ENCODE results near the gene SMYD4. TPM values are rescaled to one million over a fixed set of nuclear protein-coding genes. Genes with fewer than 3 reads are reported as not detected.

SMYD4 gene
- total RNA-seq, 1 donor from 2014 or later = 33.5 TPM

DNA sequence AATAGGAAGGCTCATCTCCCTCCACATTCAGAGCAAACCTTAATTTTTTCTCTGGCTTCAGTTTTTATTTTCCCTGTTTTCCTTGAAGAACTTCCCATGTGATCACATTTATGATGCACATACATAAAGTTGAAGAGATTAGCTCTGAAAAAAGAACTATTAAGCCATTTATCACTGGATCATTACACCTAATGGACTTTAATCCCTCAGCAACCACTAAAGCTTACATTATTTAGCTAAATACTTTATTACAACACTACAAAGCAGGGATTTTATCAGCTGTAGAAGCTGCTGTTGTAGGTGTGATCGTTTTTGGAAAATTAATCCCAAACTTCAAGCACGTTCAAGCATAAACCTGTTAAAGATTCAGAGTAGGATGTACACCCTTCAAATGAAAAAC, 21.1 kb downstream of the SMYD4 start:
- TF ChIP-seq, protein P1, sequence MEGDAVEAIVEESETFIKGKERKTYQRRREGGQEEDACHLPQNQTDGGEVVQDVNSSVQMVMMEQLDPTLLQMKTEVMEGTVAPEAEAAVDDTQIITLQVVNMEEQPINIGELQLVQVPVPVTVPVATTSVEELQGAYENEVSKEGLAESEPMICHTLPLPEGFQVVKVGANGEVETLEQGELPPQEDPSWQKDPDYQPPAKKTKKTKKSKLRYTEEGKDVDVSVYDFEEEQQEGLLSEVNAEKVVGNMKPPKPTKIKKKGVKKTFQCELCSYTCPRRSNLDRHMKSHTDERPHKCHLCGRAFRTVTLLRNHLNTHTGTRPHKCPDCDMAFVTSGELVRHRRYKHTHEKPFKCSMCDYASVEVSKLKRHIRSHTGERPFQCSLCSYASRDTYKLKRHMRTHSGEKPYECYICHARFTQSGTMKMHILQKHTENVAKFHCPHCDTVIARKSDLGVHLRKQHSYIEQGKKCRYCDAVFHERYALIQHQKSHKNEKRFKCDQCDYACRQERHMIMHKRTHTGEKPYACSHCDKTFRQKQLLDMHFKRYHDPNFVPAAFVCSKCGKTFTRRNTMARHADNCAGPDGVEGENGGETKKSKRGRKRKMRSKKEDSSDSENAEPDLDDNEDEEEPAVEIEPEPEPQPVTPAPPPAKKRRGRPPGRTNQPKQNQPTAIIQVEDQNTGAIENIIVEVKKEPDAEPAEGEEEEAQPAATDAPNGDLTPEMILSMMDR (IDR thresholded peaks at IDR 0.05; ENCODE audit: unreplicated experiment) = no peak
- DNase-seq (ENCODE audit: low spot score, unreplicated experiment) = no peak
- Mint-ChIP-seq H3K27me3 (no peaks in the 10 kb centered on the region), H3K4me3 (ENCODE audit: low read depth) (no peak overlapping the region), H3K4me1 (ENCODE audit: low read depth) (no peaks in the 10 kb centered on the region), H3K36me3 (ENCODE audit: insufficient read depth) (peaks cover 15% of the 10 kb centered on the region), H3K27ac (no peak overlapping the region), H3K9me3 (ENCODE audit: low read depth) (no peaks in the 10 kb centered on the region)

DNA sequence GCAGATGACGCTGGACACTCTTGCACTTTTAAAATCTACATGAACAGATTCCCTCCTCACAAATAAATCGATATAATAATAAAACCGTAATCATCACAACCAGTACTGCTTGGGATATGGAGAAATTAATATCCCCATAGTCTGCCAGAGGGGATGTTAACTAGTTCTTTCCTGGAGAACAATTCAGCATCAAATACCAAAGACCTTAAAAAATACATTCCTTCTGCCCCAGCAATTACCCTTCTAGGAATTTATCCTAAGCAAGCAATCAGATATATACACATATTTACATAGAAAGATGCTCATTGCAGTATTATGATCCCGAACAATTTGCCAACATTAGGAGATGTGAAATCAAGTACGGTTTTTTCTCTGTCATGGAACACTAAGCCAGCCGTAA, 21.8 kb downstream of the SMYD4 start:
- Mint-ChIP-seq H3K27me3 (no peaks in the 10 kb centered on the region), H3K4me1 (ENCODE audit: low read depth) (no peaks in the 10 kb centered on the region), H3K9me3 (ENCODE audit: low read depth) (no peaks in the 10 kb centered on the region), H3K27ac (no peak overlapping the region), H3K36me3 (ENCODE audit: insufficient read depth) (peaks cover 16% of the 10 kb centered on the region), H3K4me3 (ENCODE audit: low read depth) (no peak overlapping the region)
- TF ChIP-seq, protein P1 (IDR thresholded peaks at IDR 0.05; ENCODE audit: unreplicated experiment) = no peak
- no peak for DNase-seq (ENCODE audit: low spot score, unreplicated experiment)

DNA sequence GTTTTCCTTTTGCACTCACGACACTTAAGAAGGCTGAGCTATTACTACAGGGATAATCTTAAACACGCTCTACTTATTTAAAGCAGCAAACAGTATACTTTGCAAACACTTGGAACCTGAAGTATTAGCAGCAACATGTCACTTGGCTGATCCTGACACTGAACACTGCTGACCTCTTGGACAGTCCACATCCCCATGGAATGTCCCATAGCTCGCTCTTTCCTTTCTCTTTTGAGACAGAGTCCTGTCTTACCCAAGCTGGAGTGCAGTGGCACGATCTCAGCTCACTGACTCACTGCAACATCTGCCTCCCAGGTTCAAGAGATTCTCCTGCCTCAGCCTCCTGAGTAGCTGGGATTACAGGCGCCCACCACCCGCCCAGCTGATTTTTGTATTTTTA, 26.4 kb downstream of the SMYD4 start:
- no peak for DNase-seq (ENCODE audit: low spot score, unreplicated experiment)
- TF ChIP-seq, protein P1 (IDR thresholded peaks at IDR 0.05; ENCODE audit: unreplicated experiment) = no peak
- Mint-ChIP-seq H3K27ac (no peak overlapping the region), H3K36me3 (ENCODE audit: insufficient read depth) (peaks cover 10% of the 10 kb centered on the region), H3K9me3 (ENCODE audit: low read depth) (no peaks in the 10 kb centered on the region), H3K4me3 (ENCODE audit: low read depth) (no peak overlapping the region), H3K4me1 (ENCODE audit: low read depth) (no peaks in the 10 kb centered on the region), H3K27me3 (no peaks in the 10 kb centered on the region)

DNA sequence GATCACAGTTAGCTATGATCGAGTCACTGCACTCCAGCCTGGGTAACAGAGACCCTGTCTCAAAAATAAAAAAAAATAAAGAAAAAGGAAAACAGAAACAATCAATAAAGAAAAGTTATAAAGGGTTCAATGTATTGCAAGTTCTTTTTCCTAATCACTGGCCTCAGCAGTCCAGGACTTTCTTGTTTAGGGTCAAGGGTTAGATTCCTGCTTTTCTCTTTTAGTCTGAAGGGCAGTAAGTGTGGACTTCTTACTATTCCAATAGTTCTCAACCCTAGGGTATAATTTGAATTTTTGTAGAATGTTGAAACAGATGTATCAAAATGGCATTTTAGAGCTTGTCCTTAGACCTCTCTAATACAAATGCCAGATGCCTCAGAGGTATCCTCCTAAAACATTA, 27.3 kb downstream of the SMYD4 start:
- Mint-ChIP-seq H3K4me1 (ENCODE audit: low read depth) (no peaks in the 10 kb centered on the region), H3K27me3 (no peaks in the 10 kb centered on the region), H3K36me3 (ENCODE audit: insufficient read depth) (peaks cover 10% of the 10 kb centered on the region), H3K9me3 (ENCODE audit: low read depth) (no peaks in the 10 kb centered on the region), H3K4me3 (ENCODE audit: low read depth) (no peak overlapping the region), H3K27ac (no peak overlapping the region)
- TF ChIP-seq, protein P1 (IDR thresholded peaks at IDR 0.05; ENCODE audit: unreplicated experiment) = no peak
- no peak for DNase-seq (ENCODE audit: low spot score, unreplicated experiment)

DNA sequence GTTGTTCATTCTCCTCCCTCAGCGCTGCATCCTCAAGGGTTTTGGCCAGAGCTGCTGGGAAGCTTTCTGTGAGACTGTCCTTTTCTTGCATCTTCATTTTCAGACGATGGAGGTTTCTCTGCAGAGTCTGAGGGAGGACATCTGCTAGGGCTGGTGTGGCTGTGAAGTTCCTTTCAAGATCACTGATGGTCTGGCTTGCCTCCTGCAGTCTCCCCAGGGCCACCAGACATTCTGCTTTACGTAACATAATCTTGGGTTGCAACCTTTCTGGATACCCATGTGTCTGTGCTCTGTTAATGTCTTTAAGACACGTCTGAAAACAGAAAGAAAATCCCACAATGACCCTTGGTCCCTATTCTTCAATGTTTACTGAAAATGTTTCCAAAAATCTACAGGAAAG, 29.0 kb downstream of the SMYD4 start:
- DNase-seq (ENCODE audit: low spot score, unreplicated experiment) = no peak
- Mint-ChIP-seq H3K27me3 (no peaks in the 10 kb centered on the region), H3K4me1 (ENCODE audit: low read depth) (no peaks in the 10 kb centered on the region), H3K9me3 (ENCODE audit: low read depth) (no peaks in the 10 kb centered on the region), H3K4me3 (ENCODE audit: low read depth) (no peak overlapping the region), H3K27ac (no peak overlapping the region), H3K36me3 (ENCODE audit: insufficient read depth) (peaks cover 8% of the 10 kb centered on the region)
- TF ChIP-seq, protein P1 (IDR thresholded peaks at IDR 0.05; ENCODE audit: unreplicated experiment) = no peak
